Astrocyte (in vitro differentiated cells and primary cell): Measurements from ENCODE around the gene SMIM3.

ENCODE experiments used
- EZH2 ChIP-seq: IDR thresholded peaks from 2 replicates; pipeline ENCODE4 v1.6.1; 2012; ENCODE audit warnings: mild to moderate bottlenecking, low read length, inconsistent platforms; ENCODE audit not compliant: insufficient read depth
- TF ChIP-seq, protein P1 (sequence below): IDR thresholded peaks from 2 replicates; pipeline ENCODE4 v1.5.1; 2011; ENCODE audit warnings: low read depth, mild to moderate bottlenecking, inconsistent platforms, low read length, moderate library complexity; ENCODE audit not compliant: insufficient read depth

GRCh38 chr5:150836064-150836463, 57.5 kb downstream of the SMIM3 start:
- TF ChIP-seq, protein P1, sequence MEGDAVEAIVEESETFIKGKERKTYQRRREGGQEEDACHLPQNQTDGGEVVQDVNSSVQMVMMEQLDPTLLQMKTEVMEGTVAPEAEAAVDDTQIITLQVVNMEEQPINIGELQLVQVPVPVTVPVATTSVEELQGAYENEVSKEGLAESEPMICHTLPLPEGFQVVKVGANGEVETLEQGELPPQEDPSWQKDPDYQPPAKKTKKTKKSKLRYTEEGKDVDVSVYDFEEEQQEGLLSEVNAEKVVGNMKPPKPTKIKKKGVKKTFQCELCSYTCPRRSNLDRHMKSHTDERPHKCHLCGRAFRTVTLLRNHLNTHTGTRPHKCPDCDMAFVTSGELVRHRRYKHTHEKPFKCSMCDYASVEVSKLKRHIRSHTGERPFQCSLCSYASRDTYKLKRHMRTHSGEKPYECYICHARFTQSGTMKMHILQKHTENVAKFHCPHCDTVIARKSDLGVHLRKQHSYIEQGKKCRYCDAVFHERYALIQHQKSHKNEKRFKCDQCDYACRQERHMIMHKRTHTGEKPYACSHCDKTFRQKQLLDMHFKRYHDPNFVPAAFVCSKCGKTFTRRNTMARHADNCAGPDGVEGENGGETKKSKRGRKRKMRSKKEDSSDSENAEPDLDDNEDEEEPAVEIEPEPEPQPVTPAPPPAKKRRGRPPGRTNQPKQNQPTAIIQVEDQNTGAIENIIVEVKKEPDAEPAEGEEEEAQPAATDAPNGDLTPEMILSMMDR, result no peak
- TF ChIP-seq EZH2, result no peak
